Lower leg skin (tissue), 4 donors: ENCODE measurements around the gene TLX1. TPM values are rescaled to one million over a fixed set of nuclear protein-coding genes. Genes with fewer than 3 reads are reported as not detected.

Experiments
- DNase-seq, 2 donors: peaks; one replicate each; pipeline ENCODE4 v3.0.0-alpha.2; 2019; ENCODE audit warnings: low spot score in 2 of 2
- H3K4me3 ChIP-seq: fragments of 200-600 bp; sonication (generic); 2 replicates; pipeline ENCODE4 v1.5.1; 2017; ENCODE audit warnings: mild to moderate bottlenecking, low read depth; ENCODE audit not compliant: poor library complexity, severe bottlenecking
- POLR2A ChIP-seq, 2 donors: fragments of 450-650 bp; IDR thresholded peaks; one replicate each; pipeline ENCODE4 v1.6.1; 2016 to 2017; ENCODE audit warnings: antibody characterized with exemption in 2 of 2, mild to moderate bottlenecking in 1 of 2, moderate library complexity in 1 of 2
- WGBS, 2 donors: methylation state at CpG; one replicate each; pipeline ENCODE4 v1.1.5; 2018; 5-methylcytosine and 5-hydroxymethylcytosine counted together
- intact Hi-C: fragments of 100-400 bp; cut with DNase I; formaldehyde crosslinking; loops from one replicate; pipeline ENCODE4 v1.15.0; 2023; ENCODE audit warnings: low total_unique reads
- total RNA-seq, 4 donors: library from RNA; depleted of rRNA; stranded (reverse); fragments of >200 nt; gene quantifications; one replicate each; pipeline ENCODE4 v1.1.0, GENCODE V29; 2016
- TF ChIP-seq, protein P1 (sequence below), 3 donors: fragments of 450-650 bp; IDR thresholded peaks; one replicate each; pipeline ENCODE4 v1.5.1; 2016; ENCODE audit warnings: antibody characterized with exemption in 3 of 3, mild to moderate bottlenecking in 3 of 3, moderate library complexity in 2 of 3

TLX1 gene
- total RNA-seq, 4 donors from 2014 or later, result 0.15 to 0.25 TPM; not detected in 2

DNA sequence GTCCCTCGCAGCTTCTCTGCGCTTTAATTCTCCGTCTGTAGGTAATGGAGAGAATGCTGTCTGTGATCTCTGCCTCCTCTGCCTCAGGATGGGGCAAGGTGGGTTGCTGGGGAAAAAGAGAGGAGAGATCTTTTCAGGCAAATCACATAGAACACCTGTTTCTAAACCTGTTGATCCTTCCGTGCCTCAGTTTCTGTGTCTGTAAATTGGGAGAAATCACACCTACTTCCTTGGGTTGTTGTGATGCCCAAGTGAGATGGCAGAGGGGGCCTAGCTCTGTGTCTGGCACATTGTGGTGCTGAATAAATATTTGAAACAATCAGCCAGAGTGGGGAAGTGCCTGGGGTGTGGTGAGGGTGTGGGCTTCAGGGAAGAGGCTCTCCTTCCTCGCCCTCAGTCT, 40.5 kb upstream of the TLX1 start:
- H3K4me3 ChIP-seq, result no peak overlapping the region
- 78 to 89% methylated on average over 5 of the region's 5 CpGs for WGBS, 2 donors
- DNase-seq, result no peak
- TF ChIP-seq POLR2A (IDR thresholded peaks at IDR 0.05), result no peak
- TF ChIP-seq, protein P1, sequence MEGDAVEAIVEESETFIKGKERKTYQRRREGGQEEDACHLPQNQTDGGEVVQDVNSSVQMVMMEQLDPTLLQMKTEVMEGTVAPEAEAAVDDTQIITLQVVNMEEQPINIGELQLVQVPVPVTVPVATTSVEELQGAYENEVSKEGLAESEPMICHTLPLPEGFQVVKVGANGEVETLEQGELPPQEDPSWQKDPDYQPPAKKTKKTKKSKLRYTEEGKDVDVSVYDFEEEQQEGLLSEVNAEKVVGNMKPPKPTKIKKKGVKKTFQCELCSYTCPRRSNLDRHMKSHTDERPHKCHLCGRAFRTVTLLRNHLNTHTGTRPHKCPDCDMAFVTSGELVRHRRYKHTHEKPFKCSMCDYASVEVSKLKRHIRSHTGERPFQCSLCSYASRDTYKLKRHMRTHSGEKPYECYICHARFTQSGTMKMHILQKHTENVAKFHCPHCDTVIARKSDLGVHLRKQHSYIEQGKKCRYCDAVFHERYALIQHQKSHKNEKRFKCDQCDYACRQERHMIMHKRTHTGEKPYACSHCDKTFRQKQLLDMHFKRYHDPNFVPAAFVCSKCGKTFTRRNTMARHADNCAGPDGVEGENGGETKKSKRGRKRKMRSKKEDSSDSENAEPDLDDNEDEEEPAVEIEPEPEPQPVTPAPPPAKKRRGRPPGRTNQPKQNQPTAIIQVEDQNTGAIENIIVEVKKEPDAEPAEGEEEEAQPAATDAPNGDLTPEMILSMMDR (IDR thresholded peaks at IDR 0.05), result no peak
- intact Hi-C loops, result no loop called here

DNA sequence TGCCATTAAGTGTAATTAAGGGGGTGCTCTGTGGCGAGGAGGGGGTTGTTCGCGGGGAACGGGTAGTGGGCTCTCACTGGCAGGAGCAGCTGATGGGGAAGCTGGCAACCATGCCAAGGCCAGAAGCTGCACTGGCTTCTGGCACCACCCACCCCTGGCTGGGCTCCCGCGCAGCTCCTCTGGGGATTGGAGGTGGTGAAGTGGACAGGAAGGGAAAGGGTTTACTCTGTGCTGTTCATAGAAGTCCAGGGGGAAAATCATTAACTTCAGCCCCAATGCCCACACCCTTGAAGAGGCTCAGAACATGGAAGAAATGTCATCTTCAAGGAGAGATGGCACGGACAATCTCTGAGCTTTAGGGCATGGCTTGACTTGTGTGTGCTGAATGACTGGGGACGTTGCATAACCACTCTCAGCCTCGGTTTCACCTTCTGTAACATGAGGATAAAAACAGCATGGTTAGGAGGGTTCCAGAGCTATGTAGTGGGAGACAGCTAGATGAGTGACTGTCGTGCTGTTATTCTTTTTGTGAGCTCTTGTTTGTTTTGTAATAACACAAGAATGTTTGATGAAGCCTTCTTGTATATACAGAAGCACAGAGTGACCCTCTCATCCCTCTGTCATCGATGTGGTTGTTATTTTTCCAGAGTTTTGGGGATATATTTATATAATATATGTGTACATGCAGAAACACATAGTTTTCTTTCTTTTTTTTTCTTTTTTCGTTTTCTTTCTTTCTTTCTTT, 39.4 kb upstream of the TLX1 start:
- 58 to 62% methylated on average over 12 of the region's 12 CpGs for WGBS, 2 donors
- H3K4me3 ChIP-seq, result no peak overlapping the region
- intact Hi-C loops, result no loop called here
- TF ChIP-seq, protein P1 (IDR thresholded peaks at IDR 0.05), result no peak
- no peak for TF ChIP-seq POLR2A (IDR thresholded peaks at IDR 0.05)
- DNase-seq, result no peak

DNA sequence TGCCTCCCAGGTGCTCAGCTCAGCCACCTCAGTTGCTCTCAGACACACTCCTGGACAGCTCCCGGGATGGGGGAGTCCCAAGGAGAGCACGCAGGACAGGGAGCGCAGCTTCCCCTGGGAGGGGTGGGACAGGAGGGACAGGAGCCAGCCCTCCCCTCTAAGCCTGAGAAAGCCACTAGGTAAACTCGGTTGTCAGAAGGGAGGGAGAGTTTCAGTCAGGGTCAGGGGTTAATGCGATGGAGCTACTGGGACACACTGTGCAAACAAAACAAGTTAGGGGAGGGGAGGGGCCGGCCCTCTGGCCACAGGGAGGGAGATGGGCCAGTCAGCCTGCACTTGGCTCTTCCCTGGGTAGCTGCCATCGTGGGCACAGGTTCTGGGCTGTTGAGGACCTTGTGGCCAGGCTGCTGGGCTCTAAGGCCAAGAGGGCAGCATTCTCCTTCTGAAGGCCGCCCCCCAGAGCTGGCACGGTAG, 38.2 kb upstream of the TLX1 start:
- TF ChIP-seq, protein P1 (IDR thresholded peaks at IDR 0.05), result no peak
- TF ChIP-seq POLR2A (IDR thresholded peaks at IDR 0.05), result no peak
- no peak for DNase-seq
- intact Hi-C loops, result no loop called here
- no peak overlapping the region for H3K4me3 ChIP-seq
- 43 to 53% methylated on average over 9 of the region's 9 CpGs for WGBS, 2 donors

DNA sequence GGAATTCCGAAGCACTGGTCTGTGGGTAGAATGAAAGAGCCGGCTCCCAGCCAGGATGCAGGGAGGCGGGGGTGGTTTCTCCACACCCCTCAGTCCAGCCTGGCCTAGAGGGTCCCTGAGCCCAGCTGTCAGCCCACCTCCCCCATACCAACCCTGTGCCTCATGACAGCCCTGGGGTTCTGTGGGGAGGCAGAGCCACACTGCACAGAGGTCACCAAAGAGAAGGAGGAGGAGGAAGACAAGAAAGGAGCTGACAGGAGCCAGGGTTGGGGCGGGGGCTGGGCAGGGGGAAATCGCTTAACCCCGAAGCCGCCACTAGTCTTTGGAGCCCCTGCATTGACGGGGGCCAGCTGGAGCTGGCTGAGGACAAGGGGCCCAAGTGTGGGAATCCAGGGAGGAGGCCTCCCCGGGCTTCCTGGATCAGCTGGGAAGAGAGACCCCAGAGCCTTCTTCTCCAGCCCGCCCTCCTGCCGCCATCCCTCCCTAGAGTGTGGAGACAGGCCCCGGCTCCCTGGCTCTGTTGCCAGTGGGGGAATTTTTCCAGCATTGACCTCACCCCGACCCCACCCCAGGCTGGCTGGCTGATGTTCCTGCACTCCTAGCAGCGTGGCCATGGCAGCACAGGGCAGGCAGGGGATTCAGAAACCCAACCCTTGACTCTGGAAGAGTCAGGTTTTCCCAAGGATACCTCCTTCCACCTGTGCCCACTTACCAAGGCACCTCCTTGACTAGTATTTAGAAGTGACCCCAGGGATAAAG, 36.8 kb upstream of the TLX1 start:
- WGBS, 2 donors, result 63 to 66% methylated on average over 13 to 14 of the region's 14 CpGs
- no peak overlapping the region for H3K4me3 ChIP-seq
- DNase-seq, result no peak
- TF ChIP-seq, protein P1 (IDR thresholded peaks at IDR 0.05), result no peak
- intact Hi-C loops, result no loop called here

DNA sequence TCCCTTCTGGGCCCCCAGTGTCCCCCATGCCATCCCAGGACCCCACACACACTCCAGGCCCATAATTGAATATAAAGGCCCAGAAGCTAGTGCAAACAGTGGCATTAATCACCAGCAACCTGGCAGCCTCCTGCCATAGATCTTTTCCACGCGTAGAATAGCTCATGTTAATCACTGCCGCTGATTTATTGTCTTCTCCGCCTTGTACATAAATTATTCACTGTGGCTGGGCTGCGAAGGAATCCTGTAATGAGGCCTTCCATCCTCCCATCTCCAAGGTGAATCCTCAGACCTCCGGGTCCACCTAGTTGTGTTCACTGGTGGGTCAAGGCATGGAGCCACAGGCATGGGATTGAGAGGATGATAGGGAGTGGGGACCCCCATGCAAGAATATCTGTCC, 36.1 kb upstream of the TLX1 start:
- DNase-seq, result no peak
- WGBS, 2 donors, result 55 to 56% methylated on average over 6 of the region's 6 CpGs
- intact Hi-C loops, result loop anchor here (5.0 kb wide), 1 partner anchor 47 kb away; no protein-coding TSS in a partner anchor
- TF ChIP-seq, protein P1 (IDR thresholded peaks at IDR 0.05), result no peak
- no peak for TF ChIP-seq POLR2A (IDR thresholded peaks at IDR 0.05)
- no peak overlapping the region for H3K4me3 ChIP-seq
